ENCODE measurements around the gene EPS15.
A peak's percentile ranks its signal among the peaks of the same experiment; 100 is the strongest.

EPS15 gene

GRCh38 chr1:51343624-51344023 lies 175.4 kb downstream of the EPS15 start:
- no peaks in the 10 kb centered on the region for H3K9me2 ChIP-seq (replicated peaks; ENCODE audit: insufficient read depth, low read length)
- no peak for TF ChIP-seq EZH2phosphoT487 (conservative IDR thresholded peaks at IDR 0.05; ENCODE audit: low read length)
- TF ChIP-seq CTCF (IDR thresholded peaks at IDR 0.05; ENCODE audit: insufficient read depth, low read length, poor library complexity, severe bottlenecking): no peak
- no peaks in the 10 kb centered on the region for H3K9me3 ChIP-seq (ENCODE audit: insufficient read depth, low read length)
- H3K36me3 ChIP-seq (ENCODE audit: low read length): no peaks in the 10 kb centered on the region
- H4K20me1 ChIP-seq (ENCODE audit: low read depth, low read length): no peaks in the 10 kb centered on the region
- H3K4me3 ChIP-seq (ENCODE audit: insufficient read depth, low read length, poor library complexity, severe bottlenecking): no peak overlapping the region
- H2AFZ ChIP-seq (ENCODE audit: low read depth, low read length, severe bottlenecking): no peak overlapping the region
- H3K27me3 ChIP-seq (ENCODE audit: low read length): no peaks in the 10 kb centered on the region
- no peak overlapping the region for H3K4me2 ChIP-seq (ENCODE audit: low read depth, low read length, poor library complexity, severe bottlenecking)
- H3F3A ChIP-seq (ENCODE audit: insufficient read depth): no peaks in the 10 kb centered on the region
- H3K9ac ChIP-seq (ENCODE audit: low read length): no peak overlapping the region
- no peaks in the 10 kb centered on the region for H3K79me2 ChIP-seq (ENCODE audit: insufficient read depth, low read length)
- no peak overlapping the region for H3K27ac ChIP-seq (ENCODE audit: low read depth, low read length)

- Histone ChIP-seq H2AFZ (ENCODE audit: low read depth, low read length, severe bottlenecking) (no peak overlapping the region), H4K20me1 (ENCODE audit: low read depth, low read length) (no peaks in the 10 kb centered on the region), H3K4me3 (ENCODE audit: insufficient read depth, low read length, poor library complexity, severe bottlenecking) (no peak overlapping the region), H3K9ac (ENCODE audit: low read length) (no peak overlapping the region), H3K27me3 (ENCODE audit: low read length) (no peaks in the 10 kb centered on the region), H3K4me2 (ENCODE audit: low read depth, low read length, poor library complexity, severe bottlenecking) (no peak overlapping the region), H3F3A (ENCODE audit: insufficient read depth) (no peaks in the 10 kb centered on the region), H3K9me2 (replicated peaks; ENCODE audit: insufficient read depth, low read length) (no peaks in the 10 kb centered on the region), H3K79me2 (ENCODE audit: insufficient read depth, low read length) (no peaks in the 10 kb centered on the region), H3K27ac (ENCODE audit: low read depth, low read length) (no peak overlapping the region), H3K36me3 (ENCODE audit: low read length) (no peaks in the 10 kb centered on the region), H3K9me3 (ENCODE audit: insufficient read depth, low read length) (no peaks in the 10 kb centered on the region)
- no peak for TF ChIP-seq CTCF (IDR thresholded peaks at IDR 0.05; ENCODE audit: insufficient read depth, low read length, poor library complexity, severe bottlenecking)
Measured at GRCh38 chr1:51342591-51343206, 176.4 kb downstream of the EPS15 start.

- H2AFZ ChIP-seq (ENCODE audit: low read depth, low read length, severe bottlenecking): no peak overlapping the region
Measured at GRCh38 chr1:51341876-51342496, 177.1 kb downstream of the EPS15 start.

More at GRCh38 chr1:51341876-51342496, 177.1 kb downstream of the EPS15 start:
- H3F3A ChIP-seq (ENCODE audit: insufficient read depth): no peaks in the 10 kb centered on the region
- no peaks in the 10 kb centered on the region for H3K79me2 ChIP-seq (ENCODE audit: insufficient read depth, low read length)
- no peak for TF ChIP-seq EZH2phosphoT487 (conservative IDR thresholded peaks at IDR 0.05; ENCODE audit: low read length)
- peak; percentile 29 for TF ChIP-seq CTCF (IDR thresholded peaks at IDR 0.05; ENCODE audit: insufficient read depth, low read length, poor library complexity, severe bottlenecking)
- H3K4me3 ChIP-seq (ENCODE audit: insufficient read depth, low read length, poor library complexity, severe bottlenecking): no peak overlapping the region
- H3K9ac ChIP-seq (ENCODE audit: low read length): no peak overlapping the region
- H3K27me3 ChIP-seq (ENCODE audit: low read length): no peaks in the 10 kb centered on the region
- no peak overlapping the region for H3K27ac ChIP-seq (ENCODE audit: low read depth, low read length)
- no peaks in the 10 kb centered on the region for H3K9me2 ChIP-seq (replicated peaks; ENCODE audit: insufficient read depth, low read length)
- no peaks in the 10 kb centered on the region for H3K9me3 ChIP-seq (ENCODE audit: insufficient read depth, low read length)
- H4K20me1 ChIP-seq (ENCODE audit: low read depth, low read length): no peaks in the 10 kb centered on the region
- H3K36me3 ChIP-seq (ENCODE audit: low read length): no peaks in the 10 kb centered on the region
- H3K4me2 ChIP-seq (ENCODE audit: low read depth, low read length, poor library complexity, severe bottlenecking): no peak overlapping the region
